DMS114 treated with DMSO at 0.1 percent for 48 hours (cell line): ENCODE measurements around the gene ANO10.

Experiments
- DNase-seq: peaks from one replicate; lab custom pipeline; 2025; ENCODE audit not compliant: unreplicated experiment; lab: John Stamatoyannopoulos, UW

The ANO10 gene

DNA sequence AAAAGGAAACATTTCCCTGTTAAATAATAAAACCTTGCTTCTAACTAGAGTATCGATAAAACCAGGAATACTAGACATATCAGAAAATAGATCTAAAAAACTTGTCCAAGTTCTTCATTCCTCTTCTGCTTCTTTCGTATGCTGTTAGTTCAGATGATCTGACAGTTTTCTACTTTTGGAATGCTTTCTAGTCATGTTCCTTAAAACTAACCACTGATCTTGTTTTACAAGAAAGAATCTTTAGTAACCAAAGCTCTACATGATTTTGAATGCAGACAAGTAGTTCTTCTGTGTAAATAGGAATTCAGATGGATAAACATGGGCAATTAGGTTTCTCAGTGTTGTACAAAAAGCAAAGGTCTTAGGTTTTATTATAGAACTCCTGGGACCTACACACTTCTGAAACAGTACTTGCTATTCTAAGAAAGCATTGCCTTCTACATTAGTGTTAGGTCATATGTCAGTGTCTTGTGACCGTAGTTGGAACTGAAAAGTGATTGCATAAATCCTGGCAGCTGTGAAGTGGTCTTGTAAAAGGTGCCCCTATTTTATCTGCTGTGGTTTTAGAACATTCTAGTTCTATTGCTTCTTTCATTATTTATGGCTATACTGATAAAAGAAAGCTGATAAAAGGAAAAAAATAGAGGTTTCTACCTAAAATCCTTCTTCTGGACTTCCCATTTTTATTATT lies 294.8 kb downstream of the ANO10 start:
- no peak for DNase-seq

- DNase-seq = no peak
These were observed 298.3 kb downstream of the ANO10 start for GRCh38 chr3:43323541-43323940.

DNA sequence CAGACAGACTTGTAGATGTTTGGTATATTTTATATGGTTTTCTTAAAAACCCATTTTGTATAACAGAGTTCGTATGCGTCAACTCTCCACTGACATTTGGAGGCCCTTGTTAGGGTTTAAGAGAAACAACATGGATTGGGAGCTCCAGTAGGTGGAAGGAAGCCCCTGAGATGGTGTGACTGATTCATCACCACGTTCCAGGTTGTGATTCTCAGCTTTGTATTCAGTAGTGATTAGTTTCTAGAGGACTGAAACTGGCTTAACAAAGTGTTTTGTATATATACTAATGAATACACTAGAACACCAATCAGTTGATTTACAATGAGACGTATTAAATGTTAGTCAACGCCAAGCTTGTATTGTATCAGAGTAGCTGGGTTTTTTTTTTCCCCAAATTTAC lies 301.5 kb downstream of the ANO10 start:
- DNase-seq = no peak

- DNase-seq = no peak
These were observed 302.0 kb downstream of the ANO10 start for GRCh38 chr3:43319794-43320193.

- no peak for DNase-seq
These were observed 302.4 kb downstream of the ANO10 start for GRCh38 chr3:43319376-43319775.

GRCh38 chr3:43317461-43318316 lies 304.1 kb downstream of the ANO10 start:
- no peak for DNase-seq

GRCh38 chr3:43316783-43317460 lies 304.9 kb downstream of the ANO10 start:
- no peak for DNase-seq
